Measurements from ENCODE around the gene FAM241A.
"Not testable (repeated sequence)": the region's sequence is repeated elsewhere in the genome, so short reads cannot be mapped to it uniquely, and the experiment has no call there.

Gene FAM241A

GRCh38 chr4:112138538-112138937 is 6.7 kb upstream of the FAM241A start:
- DNase-seq (ENCODE audit: low spot score): no peak

- no peak for DNase-seq (ENCODE audit: low spot score)
These were observed 4.7 kb upstream of the FAM241A start for GRCh38 chr4:112140536-112140935.

GRCh38 chr4:112141366-112142138 is 3.7 kb upstream of the FAM241A start:
- DNase-seq (ENCODE audit: low spot score): no peak

- no peak for DNase-seq (ENCODE audit: low spot score)
These were observed 3.1 kb upstream of the FAM241A start for GRCh38 chr4:112142182-112142581.

GRCh38 chr4:112143781-112144180 is 1.5 kb upstream of the FAM241A start:
- DNase-seq (ENCODE audit: low spot score): no peak

GRCh38 chr4:112144546-112145325 is 518 bp upstream of the FAM241A start:
- no peak for DNase-seq (ENCODE audit: low spot score)

GRCh38 chr4:112145790-112146501 is 692 bp downstream of the FAM241A start:
- DNase-seq (ENCODE audit: low spot score): peak; percentile 52

- DNase-seq (ENCODE audit: low spot score): no peak
These were observed 1.2 kb downstream of the FAM241A start for GRCh38 chr4:112146502-112146813.

GRCh38 chr4:112147697-112148096 is 2.4 kb downstream of the FAM241A start:
- peak; percentile 52 for DNase-seq (ENCODE audit: low spot score)

- no peak for DNase-seq (ENCODE audit: low spot score)
These were observed 5.7 kb downstream of the FAM241A start for GRCh38 chr4:112150920-112151319.

- DNase-seq (ENCODE audit: low spot score): no peak
These were observed 7.3 kb downstream of the FAM241A start for GRCh38 chr4:112152521-112152920.

GRCh38 chr4:112153211-112153791 is 8.0 kb downstream of the FAM241A start:
- no peak for DNase-seq (ENCODE audit: low spot score)

- DNase-seq (ENCODE audit: low spot score): no peak
These were observed 10.9 kb downstream of the FAM241A start for GRCh38 chr4:112156112-112156511.

GRCh38 chr4:112156553-112156952 is 11.3 kb downstream of the FAM241A start:
- DNase-seq (ENCODE audit: low spot score): no peak

GRCh38 chr4:112163706-112164105 is 18.5 kb downstream of the FAM241A start:
- DNase-seq (ENCODE audit: low spot score): not testable (repeated sequence)

- no peak for DNase-seq (ENCODE audit: low spot score)
These were observed 22.5 kb downstream of the FAM241A start for GRCh38 chr4:112167794-112168193.

- no peak for DNase-seq (ENCODE audit: low spot score)
These were observed 23.7 kb downstream of the FAM241A start for GRCh38 chr4:112168719-112169500.

GRCh38 chr4:112170451-112170993 is 25.3 kb downstream of the FAM241A start:
- peak; percentile 88 for DNase-seq (ENCODE audit: low spot score)

GRCh38 chr4:112171051-112171763 is 26.0 kb downstream of the FAM241A start:
- not testable (repeated sequence) for DNase-seq (ENCODE audit: low spot score)

GRCh38 chr4:112172180-112172579 is 26.9 kb downstream of the FAM241A start:
- no peak for DNase-seq (ENCODE audit: low spot score)

Data from kidney capillary endothelial cell (primary cell).